Mammary epithelial cell (primary cell): ENCODE results near the gene CDK7.

Source experiments
- EZH2 ChIP-seq: IDR thresholded peaks from 2 replicates; pipeline ENCODE4 v1.6.1; 2012; ENCODE audit warnings: low read length, inconsistent platforms, borderline replicate concordance
- TF ChIP-seq, protein P1 (sequence below), 2 donors: IDR thresholded peaks in 1 of 2; conservative IDR thresholded peaks in 1 of 2; 2 replicates each; pipeline ENCODE4 v1.5.1; 2011 to 2012; ENCODE audit warnings: inconsistent platforms in 2 of 2, low read length in 2 of 2, mild to moderate bottlenecking in 2 of 2, control low read depth in 1 of 2, low read depth in 1 of 2; ENCODE audit not compliant: insufficient read depth in 1 of 2; ENCODE audit errors: extremely low read depth in 1 of 2

- TF ChIP-seq, protein P1, sequence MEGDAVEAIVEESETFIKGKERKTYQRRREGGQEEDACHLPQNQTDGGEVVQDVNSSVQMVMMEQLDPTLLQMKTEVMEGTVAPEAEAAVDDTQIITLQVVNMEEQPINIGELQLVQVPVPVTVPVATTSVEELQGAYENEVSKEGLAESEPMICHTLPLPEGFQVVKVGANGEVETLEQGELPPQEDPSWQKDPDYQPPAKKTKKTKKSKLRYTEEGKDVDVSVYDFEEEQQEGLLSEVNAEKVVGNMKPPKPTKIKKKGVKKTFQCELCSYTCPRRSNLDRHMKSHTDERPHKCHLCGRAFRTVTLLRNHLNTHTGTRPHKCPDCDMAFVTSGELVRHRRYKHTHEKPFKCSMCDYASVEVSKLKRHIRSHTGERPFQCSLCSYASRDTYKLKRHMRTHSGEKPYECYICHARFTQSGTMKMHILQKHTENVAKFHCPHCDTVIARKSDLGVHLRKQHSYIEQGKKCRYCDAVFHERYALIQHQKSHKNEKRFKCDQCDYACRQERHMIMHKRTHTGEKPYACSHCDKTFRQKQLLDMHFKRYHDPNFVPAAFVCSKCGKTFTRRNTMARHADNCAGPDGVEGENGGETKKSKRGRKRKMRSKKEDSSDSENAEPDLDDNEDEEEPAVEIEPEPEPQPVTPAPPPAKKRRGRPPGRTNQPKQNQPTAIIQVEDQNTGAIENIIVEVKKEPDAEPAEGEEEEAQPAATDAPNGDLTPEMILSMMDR (conservative IDR thresholded peaks at IDR 0.05 in 1 of 2, IDR thresholded peaks at IDR 0.05 in 1 of 2; ENCODE audit: extremely low read depth in 1 of 2, insufficient read depth in 1 of 2, low read depth in 1 of 2, low read length in 2 of 2): no peak
- TF ChIP-seq EZH2: no peak
Measured at GRCh38 chr5:69288688-69289087, 54.0 kb downstream of the CDK7 start.
